HepG2 (cell line): ENCODE data around the gene DOK5. TPM values are rescaled to one million over a fixed set of nuclear protein-coding genes. Genes with fewer than 3 reads are reported as not detected.

Experiments used
- ATAC-seq: fragments of 200-7000 bp; cut with Tn5 transposase; 3 replicates; pipeline ENCODE4 v1.9.1; 2020; ENCODE audit warnings: mild to moderate bottlenecking, moderate library complexity
- BruUV-seq: library from RNA; stranded (reverse); fragments of 400-500 nt; replicated peaks from 2 replicates; lab custom pipeline; 2021; lab: Mats Ljungman, UMichigan
- CTCF ChIA-PET: fragments of 300-600 bp; formaldehyde crosslinking; extraction: SDS; loops from one replicate; lab custom pipeline; 2021; ENCODE audit warnings: low total read pairs, inconsistent platforms, low intra/inter-chr PET ratio; lab: Yijun Ruan, JAX
- POLR2A ChIA-PET: fragments of 350-600 bp; sonication (Branson Sonifier 250); formaldehyde crosslinking; loops from one replicate; lab custom pipeline; 2020; ENCODE audit warnings: antibody characterized with exemption, inconsistent platforms; lab: Yijun Ruan, JAX
- DNase-seq: peaks from one replicate; pipeline ENCODE4 v3.0.0-alpha.2; 2015; ENCODE audit warnings: low spot score
- FAIRE-seq: peaks from 3 replicates; lab custom pipeline; 2011; peaks lifted over from hg19 to GRCh38; lab: Jason Lieb, UNC
- H2AFZ ChIP-seq: one replicate; pipeline ENCODE4 v1.6.1; 2011; ENCODE audit warnings: low read length, inconsistent platforms
- H3K27ac ChIP-seq: fragments of 300-600 bp; 3 replicates; pipeline ENCODE4 v1.8.0; 2011; ENCODE audit warnings: mixed run types, mild to moderate bottlenecking, mixed read lengths, low read length, inconsistent platforms; ENCODE audit not compliant: insufficient read depth; ENCODE audit errors: extremely low read length
- H3K27me3 ChIP-seq, 2 experiments: fragments of 200-600 bp in 1 of 2; 2 replicates in 1 of 2; 3 replicates in 1 of 2; pipeline versions ENCODE4 v1.6.0 to v1.8.0; 2011; ENCODE audit warnings: low read length in 2 of 2, mild to moderate bottlenecking in 2 of 2, moderate library complexity in 2 of 2, inconsistent platforms in 1 of 2; ENCODE audit not compliant: insufficient read depth in 2 of 2, control insufficient read depth in 1 of 2
- H3K36me3 ChIP-seq, 2 experiments: fragments of 200-600 bp in 1 of 2; replicated peaks in 1 of 2; 2 replicates in 1 of 2; 3 replicates in 1 of 2; pipeline versions ENCODE4 v1.5.1 to v1.8.0; 2011; ENCODE audit warnings: low read length in 2 of 2, inconsistent platforms in 1 of 2; ENCODE audit not compliant: insufficient read depth in 2 of 2, control insufficient read depth in 1 of 2
- H3K4me1 ChIP-seq: 2 replicates; pipeline ENCODE4 v1.5.1; 2012; ENCODE audit warnings: low read length, inconsistent platforms; ENCODE audit not compliant: insufficient read depth
- H3K4me2 ChIP-seq: 2 replicates; pipeline ENCODE4 v1.6.0; 2011; ENCODE audit warnings: low read depth, low read length, inconsistent platforms
- H3K4me3 ChIP-seq, 3 experiments: fragments of 200-600 bp in 1 of 3; sonication (generic), shearing (Covaris generic) in 1 of 3; replicated peaks in 1 of 3; 2 replicates each; pipeline ENCODE4 v1.5.1; 2011 to 2016; ENCODE audit warnings: low read length in 3 of 3, inconsistent platforms in 2 of 3, low read depth in 2 of 3, mild to moderate bottlenecking in 2 of 3, control low read depth in 1 of 3, mixed read lengths in 1 of 3; ENCODE audit not compliant: insufficient read depth in 1 of 3
- H3K79me2 ChIP-seq: one replicate; pipeline ENCODE4 v1.6.1; 2011; ENCODE audit warnings: low read length, inconsistent platforms; ENCODE audit not compliant: insufficient read depth
- H3K9ac ChIP-seq: 2 replicates; pipeline ENCODE4 v1.6.0; 2011; ENCODE audit warnings: mild to moderate bottlenecking, low read depth, low read length, inconsistent platforms; ENCODE audit not compliant: insufficient read depth
- H3K9me3 ChIP-seq: 2 replicates; pipeline ENCODE4 v1.5.1; 2012; ENCODE audit warnings: mild to moderate bottlenecking, low read length
- H4K20me1 ChIP-seq: 2 replicates; pipeline ENCODE4 v1.6.0; 2011; ENCODE audit warnings: inconsistent platforms, mild to moderate bottlenecking, low read length, moderate library complexity; ENCODE audit not compliant: insufficient read depth
- ATF7 ChIP-seq, 2 experiments: fragments of 450-650 bp in 1 of 2; sonication (generic) in 1 of 2; formaldehyde crosslinking in 1 of 2; IDR thresholded peaks; 2 replicates each; pipeline versions ENCODE4 v1.4.0 to v1.6.1; 2016 to 2020; ENCODE audit warnings: antibody characterized with exemption in 1 of 2, mild to moderate bottlenecking in 1 of 2, missing genetic modification reagents in 1 of 2
- BHLHE40 ChIP-seq: IDR thresholded peaks from 2 replicates; pipeline ENCODE4 v1.6.1; 2011; ENCODE audit warnings: low read length, improper control_type of control experiment
- CENPX ChIP-seq: sonication (generic); formaldehyde crosslinking; IDR thresholded peaks from 2 replicates; pipeline ENCODE4 v1.9.0; 2021; ENCODE audit warnings: mild to moderate bottlenecking, missing genetic modification reagents, moderate library complexity
- CREB1 ChIP-seq, 2 experiments: fragments of 450-650 bp in 1 of 2; IDR thresholded peaks; 2 replicates each; pipeline ENCODE4 v1.6.1; 2016 to 2017; ENCODE audit warnings: control low read depth in 1 of 2, mild to moderate bottlenecking in 1 of 2, missing compliant biosample characterization in 1 of 2, missing genetic modification characterization in 1 of 2
- FOXK1 ChIP-seq: sonication (generic); formaldehyde crosslinking; IDR thresholded peaks from 2 replicates; pipeline ENCODE4 v1.4.0; 2020; ENCODE audit warnings: low read depth, missing genetic modification reagents, borderline replicate concordance
- MAFK ChIP-seq, 2 experiments: IDR thresholded peaks in 1 of 2; conservative IDR thresholded peaks in 1 of 2; 2 replicates each; pipeline ENCODE4 v1.6.1; 2011; ENCODE audit warnings: improper control_type of control experiment in 2 of 2, low read length in 2 of 2
- MEIS1 ChIP-seq: sonication (generic); formaldehyde crosslinking; IDR thresholded peaks from 2 replicates; pipeline ENCODE4 v1.9.0; 2021; ENCODE audit warnings: mild to moderate bottlenecking, missing genetic modification reagents, moderate library complexity, borderline replicate concordance
- NR0B2 ChIP-seq: sonication (generic); formaldehyde crosslinking; IDR thresholded peaks from 2 replicates; pipeline ENCODE4 v1.4.0; 2020; ENCODE audit warnings: mild to moderate bottlenecking, missing genetic modification reagents
- ZNF512 ChIP-seq: sonication (generic); formaldehyde crosslinking; IDR thresholded peaks from 2 replicates; pipeline ENCODE4 v1.4.0; 2020; ENCODE audit warnings: mild to moderate bottlenecking, missing genetic modification reagents
- ZNF782 ChIP-seq: sonication (generic); formaldehyde crosslinking; IDR thresholded peaks from 2 replicates; pipeline ENCODE4 v1.4.0; 2020; ENCODE audit warnings: missing genetic modification reagents, mild to moderate bottlenecking, borderline replicate concordance
- ZNF790 ChIP-seq: sonication (generic); formaldehyde crosslinking; IDR thresholded peaks from 2 replicates; pipeline ENCODE4 v1.8.0; 2022; ENCODE audit warnings: missing genetic modification reagents, mild to moderate bottlenecking, borderline replicate concordance
- whole genome bisulfite sequencing: methylation state at CpG from one replicate; pipeline ENCODE4 v1.1.6; 2017; ENCODE audit warnings: low lambda C conversion rate; 5-methylcytosine and 5-hydroxymethylcytosine counted together
- in situ Hi-C: cut with HindIII; loops from 2 replicates; pipeline ENCODE4 v1.10.0; 2017; ENCODE audit warnings: low pct_unique_long_range_greater_than_20kb; ENCODE audit not compliant: extremely low pct_ligation_motif_present
- intact Hi-C: fragments of 100-400 bp; cut with micrococcal nuclease; formaldehyde crosslinking; loops from one replicate; pipeline ENCODE4 v1.10.0; 2022; ENCODE audit not compliant: unreplicated experiment
- polyA plus RNA-seq, 8 experiments: library from polyadenylated mRNA; depleted of rRNA in 3 of 8; stranded (reverse) in 7 of 8; unstranded in 1 of 8; fragments of >200 nt; fragmentation: Illumina TruSeq in 4 of 8; extraction: Trizol in 4 of 8; gene quantifications; 2 replicates each; pipeline versions ENCODE4 v1.2.1 to v1.2.3, GENCODE V29; 2011 to 2016; ENCODE audit warnings: low read depth in 4 of 8, missing spikeins in 1 of 8, mixed read lengths in 1 of 8; ENCODE audit not compliant: insufficient read depth in 1 of 8
- total RNA-seq, 5 experiments: library from RNA; depleted of rRNA; stranded (reverse); fragments of >200 nt; fragmentation: Illumina TruSeq; extraction: Trizol; gene quantifications; 2 replicates each; pipeline ENCODE4 v1.2.3, GENCODE V29; 2016; ENCODE audit warnings: low read depth in 1 of 5
- TF ChIP-seq, protein P1 (sequence below): fragments of 450-650 bp; IDR thresholded peaks from 2 replicates; pipeline ENCODE4 v1.6.1; 2016

Gene DOK5
- total and polyA plus RNA-seq, 2 of the 13 experiments (the other 11 are each of a cell fraction or from before 2014, with no cell fraction given): not detected

- BruUV-seq: no TSS peak
- no peak overlapping the region for H3K27ac ChIP-seq
- H3K36me3 ChIP-seq: no peaks in the 10 kb centered on the region
- ATAC-seq (no peak), FAIRE-seq (no peak), DNase-seq (no peak)
- no peaks in the 10 kb centered on the region for H4K20me1 ChIP-seq
- no peaks in the 10 kb centered on the region for H3K79me2 ChIP-seq
- TF ChIP-seq MAFK (conservative IDR thresholded peaks at IDR 0.05 in 1 of 2, IDR thresholded peaks at IDR 0.05 in 1 of 2; ENCODE audit: low read length in 2 of 2): no peak
- peak; percentile 55; the same call in 1 of the 2 replicates for TF ChIP-seq CREB1 (IDR thresholded peaks at IDR 0.05)
- TF ChIP-seq CREB1 (CRISPR knock-in tag; IDR thresholded peaks at IDR 0.05): no peak
- TF ChIP-seq CENPX: no peak
- TF ChIP-seq ZNF782 (CRISPR knock-in tag): no peak
- TF ChIP-seq FOXK1 (CRISPR knock-in tag): no peak
- peak; percentile 81 for TF ChIP-seq ATF7 (IDR thresholded peaks at IDR 0.05)
- no peak for TF ChIP-seq ATF7 (CRISPR knock-in tag; IDR thresholded peaks at IDR 0.05)
- TF ChIP-seq BHLHE40: no peak
- H3K4me1 ChIP-seq: no peaks in the 10 kb centered on the region
- H3K4me2 ChIP-seq: no peak overlapping the region
- intact Hi-C loops (no loop called here), in situ Hi-C loops (no loop called here)
- no peak overlapping the region for H2AFZ ChIP-seq
- CTCF ChIA-PET: no interaction called here
- H3K4me3 ChIP-seq: no peak overlapping the region
- no peak overlapping the region for H3K9ac ChIP-seq
- POLR2A ChIA-PET: no interaction called here
- no peaks in the 10 kb centered on the region; a peak in 1 of 5 replicates for H3K27me3 ChIP-seq
- WGBS: 0% methylated on average over 3 of the region's 3 CpGs
- H3K9me3 ChIP-seq: no peaks in the 10 kb centered on the region
Measured at GRCh38 chr20:54694516-54694915, 219.1 kb downstream of the DOK5 start.

- in situ Hi-C loops (no loop called here), intact Hi-C loops (no loop called here)
- POLR2A ChIA-PET: no interaction called here
- H3K27ac ChIP-seq: no peak overlapping the region
- H3K36me3 ChIP-seq: no peaks in the 10 kb centered on the region
- DNase-seq (no peak), FAIRE-seq (no peak), ATAC-seq (no peak)
- no peaks in the 10 kb centered on the region for H3K79me2 ChIP-seq
- H3K4me1 ChIP-seq: no peaks in the 10 kb centered on the region
- no peak overlapping the region for H3K9ac ChIP-seq
- no peak overlapping the region for H3K4me2 ChIP-seq
- no peak overlapping the region for H3K4me3 ChIP-seq
- WGBS: 7% methylated on average over 1 of the region's 1 CpG
- CTCF ChIA-PET: no interaction called here
- no peaks in the 10 kb centered on the region for H4K20me1 ChIP-seq
- no peak overlapping the region for H2AFZ ChIP-seq
- BruUV-seq: no TSS peak
- no peaks in the 10 kb centered on the region for H3K9me3 ChIP-seq
- H3K27me3 ChIP-seq: no peaks in the 10 kb centered on the region
- no peak for TF ChIP-seq ZNF512
- TF ChIP-seq, protein P1, sequence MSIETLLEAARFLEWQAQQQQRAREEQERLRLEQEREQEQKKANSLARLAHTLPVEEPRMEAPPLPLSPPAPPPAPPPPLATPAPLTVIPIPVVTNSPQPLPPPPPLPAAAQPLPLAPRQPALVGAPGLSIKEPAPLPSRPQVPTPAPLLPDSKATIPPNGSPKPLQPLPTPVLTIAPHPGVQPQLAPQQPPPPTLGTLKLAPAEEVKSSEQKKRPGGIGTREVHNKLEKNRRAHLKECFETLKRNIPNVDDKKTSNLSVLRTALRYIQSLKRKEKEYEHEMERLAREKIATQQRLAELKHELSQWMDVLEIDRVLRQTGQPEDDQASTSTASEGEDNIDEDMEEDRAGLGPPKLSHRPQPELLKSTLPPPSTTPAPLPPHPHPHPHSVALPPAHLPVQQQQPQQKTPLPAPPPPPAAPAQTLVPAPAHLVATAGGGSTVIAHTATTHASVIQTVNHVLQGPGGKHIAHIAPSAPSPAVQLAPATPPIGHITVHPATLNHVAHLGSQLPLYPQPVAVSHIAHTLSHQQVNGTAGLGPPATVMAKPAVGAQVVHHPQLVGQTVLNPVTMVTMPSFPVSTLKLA: no peak
- no peak for TF ChIP-seq MEIS1
- TF ChIP-seq NR0B2 (CRISPR knock-in tag): no peak
- TF ChIP-seq ZNF790 (CRISPR knock-in tag): no peak
Measured at GRCh38 chr20:54698373-54698772, 223.0 kb downstream of the DOK5 start.
